NCI-H2196 treated with DMSO at 0.1 percent for 48 hours (cell line): Measurements from ENCODE around the gene RAPGEF1.
A peak's percentile ranks its signal among the peaks of the same experiment; 100 is the strongest.
"Not testable (repeated sequence)": the region's sequence is repeated elsewhere in the genome, so short reads cannot be mapped to it uniquely, and the experiment has no call there.

Experiments
- DNase-seq: peaks from one replicate; lab custom pipeline; 2025; ENCODE audit not compliant: unreplicated experiment; lab: John Stamatoyannopoulos, UW

The RAPGEF1 gene

DNA sequence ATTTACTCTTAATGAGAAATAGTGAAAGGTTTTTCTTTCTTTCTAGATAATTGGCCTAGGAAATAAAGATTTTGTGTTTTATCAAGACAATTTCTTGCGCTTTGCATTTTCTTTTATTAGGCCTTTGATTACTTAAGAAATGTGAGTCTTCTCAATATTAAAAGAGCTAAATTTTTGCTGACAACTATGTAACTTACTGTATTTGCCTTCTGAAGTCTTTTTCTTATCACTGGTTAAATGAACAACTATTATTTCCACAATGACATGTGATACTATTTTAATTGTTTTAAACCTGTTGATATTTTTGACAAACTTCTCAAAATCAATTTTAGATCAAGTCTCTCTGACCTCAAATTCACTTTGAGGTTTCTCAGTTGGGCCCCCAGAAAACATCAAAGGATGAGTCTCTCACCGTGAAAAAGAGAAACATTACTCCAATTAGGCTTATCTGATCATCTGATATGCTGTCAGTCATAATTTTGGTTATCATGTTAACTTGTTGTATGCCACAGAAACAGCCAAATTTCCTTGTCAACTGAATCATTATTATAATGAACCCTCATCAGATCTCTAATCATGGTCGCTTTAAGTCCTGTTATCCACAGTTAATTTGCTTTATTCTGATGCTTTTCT lies 48.8 kb downstream of the RAPGEF1 start:
- DNase-seq = no peak

DNA sequence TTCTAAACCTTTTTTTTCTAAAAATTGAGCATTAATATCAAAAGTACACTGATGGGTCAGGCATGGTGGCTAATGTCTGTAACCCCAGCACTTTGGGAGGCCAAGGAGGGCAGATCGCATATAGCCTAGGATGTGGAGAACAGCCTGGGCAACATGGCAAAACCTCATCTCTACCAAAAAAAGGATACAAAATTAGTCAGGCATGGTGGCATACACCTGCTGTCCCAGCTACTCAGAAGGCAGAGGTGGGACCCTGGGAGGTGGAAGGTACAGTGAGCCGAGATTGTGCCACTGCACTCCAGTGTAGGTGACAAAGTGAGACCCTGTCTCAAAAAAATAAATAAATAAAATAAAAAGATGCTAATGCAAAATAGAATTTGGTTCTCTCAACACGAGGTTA lies 49.4 kb downstream of the RAPGEF1 start:
- DNase-seq = no peak

DNA sequence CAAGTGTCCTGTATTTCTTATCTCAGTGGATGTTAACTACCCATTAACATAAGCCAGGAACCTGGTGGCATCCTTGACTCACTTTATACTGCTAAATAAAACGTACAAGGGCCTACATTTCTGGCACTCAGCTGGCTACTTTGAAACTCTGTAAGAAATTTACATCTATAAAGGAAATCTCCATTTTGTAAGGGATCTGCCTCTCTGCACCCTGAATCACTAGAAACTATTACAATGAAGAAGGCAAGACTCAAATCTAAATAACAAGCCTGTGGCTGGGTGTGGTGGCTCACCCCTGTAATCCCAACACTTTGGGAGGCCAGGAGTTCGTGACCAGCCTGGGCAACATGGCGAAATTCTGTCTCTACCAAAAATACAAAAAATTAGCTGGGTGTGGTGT lies 51.5 kb downstream of the RAPGEF1 start:
- no peak for DNase-seq

DNA sequence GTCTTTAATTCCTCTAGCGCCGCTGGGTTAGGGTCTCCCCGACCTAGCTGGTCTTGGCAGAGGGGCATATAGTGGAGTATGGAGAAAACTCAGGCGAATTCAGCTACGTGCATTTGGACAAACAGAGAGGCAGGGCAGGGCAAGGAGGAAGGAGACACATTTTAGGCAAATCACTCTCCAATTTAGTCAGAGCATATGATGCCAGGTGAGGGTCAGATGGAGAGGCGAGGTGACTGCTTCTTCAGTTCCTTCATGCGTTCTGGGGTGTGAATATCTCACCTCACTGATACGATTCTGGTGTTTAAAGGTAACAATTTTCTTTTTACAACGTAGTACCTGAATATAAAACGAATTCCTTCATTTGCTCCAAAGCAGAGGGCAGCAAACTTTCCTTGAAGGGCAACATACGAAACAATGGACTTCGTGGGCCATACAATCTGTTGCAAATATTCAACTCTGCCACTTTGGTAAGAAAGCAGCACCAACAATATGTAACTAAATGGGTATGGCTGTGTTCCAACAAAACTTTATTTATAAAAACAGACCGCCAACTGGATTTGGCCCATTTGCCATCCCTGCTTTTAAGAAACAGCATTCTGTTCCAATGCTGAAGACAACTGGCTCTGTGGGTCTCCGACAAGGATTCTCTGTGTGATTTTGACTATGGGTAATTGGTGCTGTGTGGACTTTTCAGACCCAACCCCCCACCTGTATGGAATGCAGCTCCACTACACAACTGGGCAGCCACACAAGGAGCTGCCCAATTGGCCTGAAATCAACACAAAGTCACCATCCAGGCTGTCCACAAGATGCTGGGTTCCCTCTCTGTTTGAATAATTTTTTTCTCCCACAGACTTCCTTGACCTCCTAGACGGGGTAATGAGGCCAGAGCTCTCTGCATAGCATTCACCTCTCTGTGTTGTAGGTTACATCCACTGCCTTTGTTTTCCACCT lies 53.8 kb downstream of the RAPGEF1 start:
- no peak for DNase-seq

DNA sequence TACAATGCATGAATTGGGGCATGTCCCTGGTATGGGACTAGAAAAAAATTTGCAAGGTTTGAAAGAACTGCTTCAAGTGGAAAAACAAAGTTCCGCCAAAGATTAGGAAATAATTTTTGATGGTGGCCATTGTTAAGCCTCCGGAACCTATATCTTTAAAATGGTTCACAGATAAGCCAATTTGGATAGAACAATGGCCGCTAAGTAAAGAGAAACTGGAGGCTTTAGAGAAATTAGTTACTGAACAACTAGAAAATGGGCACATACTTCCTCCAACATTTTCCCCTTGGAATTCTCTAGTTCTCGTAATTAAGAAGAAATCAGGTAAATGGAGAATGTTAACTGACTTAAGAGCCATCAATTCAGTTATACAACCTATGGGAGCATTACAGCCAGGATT lies 56.8 kb downstream of the RAPGEF1 start:
- DNase-seq = not testable (repeated sequence)

DNA sequence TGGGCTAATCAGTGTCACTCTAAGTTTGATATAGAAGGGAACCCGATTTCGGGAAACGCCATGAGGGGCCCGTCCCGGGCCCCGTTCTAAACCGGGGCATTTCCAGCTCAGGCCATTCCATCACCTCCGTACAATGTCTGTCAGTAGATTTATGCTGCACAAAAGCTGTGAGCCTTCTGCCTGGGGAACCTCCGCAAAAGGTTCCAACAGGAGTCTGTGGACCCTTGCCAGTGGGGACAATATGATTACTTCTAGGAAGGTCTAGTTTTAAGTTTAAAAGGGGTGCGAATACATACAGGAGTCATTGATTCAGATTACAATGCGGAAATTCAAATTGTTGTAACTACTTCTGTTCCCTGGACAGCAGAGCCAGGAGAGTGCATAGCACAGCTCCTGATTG lies 57.6 kb downstream of the RAPGEF1 start:
- DNase-seq = no peak

DNA sequence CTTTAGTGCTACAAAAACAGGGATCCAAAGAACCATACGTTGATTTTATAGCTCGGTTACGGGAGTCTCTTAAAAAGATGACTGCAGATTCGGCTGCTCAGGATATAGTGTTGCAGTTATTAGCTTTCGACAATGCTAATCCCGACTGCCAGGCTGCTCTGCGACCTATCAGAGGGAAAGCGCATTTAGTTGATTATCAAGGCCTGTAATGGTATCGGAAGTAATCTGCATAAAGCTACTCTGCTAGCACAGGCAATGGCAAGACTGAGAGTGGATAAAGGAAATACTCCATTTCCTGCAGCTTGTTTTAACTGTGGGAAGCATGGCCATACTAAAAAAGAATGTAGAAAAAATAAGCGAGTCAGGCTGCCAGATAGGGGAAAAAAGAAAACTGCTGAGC lies 58.0 kb downstream of the RAPGEF1 start:
- not testable (repeated sequence) for DNase-seq

DNA sequence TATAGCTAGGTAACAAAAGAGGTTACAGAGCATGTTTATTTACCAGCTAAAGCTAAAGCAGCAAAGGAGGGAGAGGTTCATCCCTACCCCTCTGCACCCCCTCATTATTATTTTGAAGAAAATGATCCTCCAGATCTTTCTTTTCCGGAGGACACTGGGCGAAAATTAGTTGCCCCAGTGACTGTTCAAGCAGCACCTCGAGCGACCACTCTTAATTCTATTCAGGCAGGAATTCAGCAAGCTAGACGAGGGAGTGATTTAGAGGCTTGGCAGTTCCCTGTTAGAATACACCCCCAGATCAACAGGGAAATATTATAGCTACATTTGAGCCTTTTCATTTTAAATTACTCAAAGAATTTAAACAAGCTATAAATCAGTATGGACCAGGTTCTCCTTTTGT lies 58.8 kb downstream of the RAPGEF1 start:
- DNase-seq = not testable (repeated sequence)

DNA sequence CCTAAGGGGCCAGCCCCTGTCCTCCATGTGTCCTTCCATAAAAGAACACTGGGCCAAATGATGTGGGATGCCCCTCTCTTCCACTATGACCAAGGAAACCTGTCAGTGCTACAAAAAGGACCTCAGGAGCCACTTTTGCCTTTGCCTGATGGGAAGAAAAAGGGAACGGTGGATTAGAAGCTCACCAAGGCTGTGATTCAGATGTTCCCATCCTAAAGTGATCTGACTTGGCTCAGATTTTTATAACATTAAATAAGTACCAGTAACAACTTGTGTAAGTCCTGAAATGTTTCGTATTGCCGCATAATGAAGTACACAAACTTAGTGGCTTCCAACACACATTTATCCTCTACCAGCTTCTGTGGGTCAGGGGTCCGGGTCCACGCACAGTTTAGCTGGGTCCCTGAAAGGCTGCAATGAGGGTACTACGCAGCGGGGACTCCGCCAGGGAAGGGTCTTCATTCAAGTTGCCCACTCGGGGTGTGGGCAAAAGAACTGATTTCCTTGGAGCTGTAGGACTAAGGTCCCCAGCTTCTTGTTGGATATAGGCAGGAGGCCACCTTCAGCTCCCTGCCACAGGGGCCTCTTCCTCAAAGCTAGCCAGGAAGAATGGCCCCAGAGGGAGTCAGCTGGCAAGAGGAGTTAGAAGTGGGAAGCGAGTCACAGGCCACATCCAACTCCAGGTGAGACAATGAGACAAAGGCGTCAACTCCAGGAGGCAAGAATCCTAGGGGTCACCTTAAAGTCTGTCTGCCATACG lies 60.4 kb downstream of the RAPGEF1 start:
- DNase-seq = no peak

DNA sequence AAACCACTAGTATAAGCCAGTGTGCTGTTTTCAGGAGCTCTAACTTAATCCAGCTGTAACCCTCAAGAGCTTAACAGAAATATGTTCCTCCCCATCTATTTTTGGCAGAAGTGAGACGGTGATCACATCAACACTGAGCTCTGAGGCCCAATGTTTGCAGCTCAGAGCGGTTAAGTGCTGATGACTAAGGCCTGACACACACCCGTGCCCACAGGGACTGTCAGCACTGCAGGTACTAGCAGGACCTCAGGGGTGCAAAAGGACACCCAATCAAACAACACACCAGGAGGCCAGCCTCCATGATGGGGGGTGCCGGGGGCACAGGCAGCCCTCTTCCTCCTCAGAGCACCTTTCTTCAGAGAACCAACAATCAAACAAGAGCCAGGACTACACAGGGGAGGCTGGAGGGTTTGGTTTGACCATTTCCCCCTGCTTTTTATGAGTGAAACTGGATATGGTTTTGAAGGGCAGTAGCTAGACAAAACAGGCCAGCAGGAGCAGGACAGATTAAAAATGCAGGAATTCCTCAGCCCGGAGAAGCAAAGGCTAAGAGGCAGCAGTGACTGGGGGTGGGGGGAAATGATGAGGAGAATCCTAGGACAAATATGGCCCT lies 61.3 kb downstream of the RAPGEF1 start:
- peak; percentile 75 for DNase-seq

DNA sequence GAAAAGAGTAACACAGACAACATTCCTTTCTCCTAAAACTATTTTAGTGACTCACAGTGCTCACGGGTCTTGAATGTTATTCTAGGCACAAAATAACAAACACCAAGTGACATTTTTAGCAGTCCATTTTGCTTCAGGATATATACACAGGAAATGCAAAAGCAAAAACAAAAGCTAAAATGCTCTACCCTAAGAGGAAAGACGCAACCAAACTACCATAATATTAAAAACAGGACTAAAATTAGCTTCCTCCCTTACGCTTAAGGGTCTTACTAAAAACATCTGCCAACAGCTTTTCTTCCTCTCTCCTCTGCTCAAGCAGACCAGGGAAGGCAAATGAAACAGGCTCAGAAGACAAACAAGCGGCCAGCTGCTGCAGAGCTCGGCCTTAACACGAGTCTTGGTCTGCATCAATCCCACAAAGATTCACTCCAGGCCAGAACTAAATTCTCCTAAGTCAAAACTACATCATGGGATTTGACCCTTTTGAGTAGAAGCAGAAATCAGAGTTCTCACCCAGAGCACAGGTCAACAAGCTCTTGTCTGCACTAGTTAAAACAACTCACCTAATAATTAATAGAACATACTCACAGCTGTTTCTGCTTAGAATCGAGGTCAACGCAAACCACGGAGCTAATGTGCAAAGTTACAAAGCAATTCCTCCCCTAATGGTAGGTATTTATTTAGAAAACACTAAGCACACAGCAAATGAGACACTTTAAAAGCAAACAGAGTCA lies 62.3 kb downstream of the RAPGEF1 start:
- DNase-seq = no peak

DNA sequence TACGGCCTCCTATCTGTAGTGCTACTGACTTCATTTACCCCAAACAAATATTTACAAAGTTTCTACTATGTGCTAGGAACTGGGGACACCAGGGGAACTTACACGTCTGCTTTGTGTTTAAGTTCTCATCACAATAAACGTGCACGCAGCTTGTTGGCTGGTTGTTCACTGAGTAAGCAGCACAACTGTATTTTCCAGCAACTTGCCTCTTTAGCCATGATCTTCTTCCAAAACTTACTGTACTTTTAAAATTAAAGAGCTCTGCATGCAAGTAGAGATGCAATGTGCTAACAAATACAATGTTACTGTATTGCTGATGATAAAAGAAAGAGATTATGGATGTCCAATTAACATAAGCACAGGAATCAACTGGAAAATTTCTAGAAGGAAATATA lies 62.8 kb downstream of the RAPGEF1 start:
- DNase-seq = no peak

DNA sequence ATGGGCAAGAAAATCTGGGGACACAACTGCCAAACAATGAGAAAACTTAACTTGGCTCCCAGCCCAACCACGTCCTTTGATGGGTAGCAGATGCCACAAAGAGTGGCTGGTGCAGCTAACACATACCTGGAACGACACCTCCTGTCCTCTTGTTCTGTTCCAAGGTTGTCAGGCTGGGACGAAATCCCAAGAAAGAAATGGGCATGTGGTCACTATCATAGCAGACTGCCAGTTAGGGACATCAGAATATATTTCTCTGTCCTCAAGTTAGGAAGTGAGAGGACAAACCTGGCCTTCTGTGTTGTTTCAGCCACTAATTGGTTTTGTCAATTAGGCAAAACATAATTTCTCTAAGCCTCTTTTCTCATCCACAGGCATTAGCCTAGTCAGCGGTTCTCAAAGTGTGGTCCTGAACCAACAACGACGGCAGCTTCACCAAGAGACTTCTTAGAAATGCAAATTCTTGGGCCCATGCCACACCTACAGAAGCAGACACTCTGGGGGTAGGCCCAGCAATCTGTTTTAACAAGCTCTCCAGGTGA lies 63.4 kb downstream of the RAPGEF1 start:
- DNase-seq = no peak

DNA sequence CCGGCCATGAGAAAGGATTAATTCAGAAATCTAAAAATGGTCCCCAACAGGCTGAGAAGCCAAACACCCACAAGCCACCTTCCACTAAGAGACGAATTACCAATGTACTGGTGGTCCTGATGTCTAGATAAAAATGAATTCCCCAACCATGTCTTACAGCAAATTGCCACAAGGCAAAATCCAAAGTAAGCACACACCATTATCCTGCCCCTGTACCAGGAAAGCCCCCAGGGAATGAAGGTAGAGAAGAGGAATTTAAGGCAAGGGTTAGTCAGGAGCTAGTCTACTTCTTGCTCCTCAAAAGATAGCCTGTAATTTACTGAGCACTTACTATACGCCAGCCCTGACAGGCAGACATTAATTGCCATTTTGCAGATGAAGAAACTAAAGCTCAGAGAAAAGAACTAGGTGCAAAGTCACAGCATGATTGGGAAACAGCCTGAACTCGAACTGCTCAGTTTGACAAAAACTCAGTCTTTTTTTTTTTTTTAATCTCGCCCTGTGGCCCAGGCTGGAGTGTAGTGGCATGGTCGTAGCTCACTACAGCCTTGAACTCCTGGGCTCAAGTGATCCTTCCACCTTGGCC lies 64.3 kb downstream of the RAPGEF1 start:
- no peak for DNase-seq

DNA sequence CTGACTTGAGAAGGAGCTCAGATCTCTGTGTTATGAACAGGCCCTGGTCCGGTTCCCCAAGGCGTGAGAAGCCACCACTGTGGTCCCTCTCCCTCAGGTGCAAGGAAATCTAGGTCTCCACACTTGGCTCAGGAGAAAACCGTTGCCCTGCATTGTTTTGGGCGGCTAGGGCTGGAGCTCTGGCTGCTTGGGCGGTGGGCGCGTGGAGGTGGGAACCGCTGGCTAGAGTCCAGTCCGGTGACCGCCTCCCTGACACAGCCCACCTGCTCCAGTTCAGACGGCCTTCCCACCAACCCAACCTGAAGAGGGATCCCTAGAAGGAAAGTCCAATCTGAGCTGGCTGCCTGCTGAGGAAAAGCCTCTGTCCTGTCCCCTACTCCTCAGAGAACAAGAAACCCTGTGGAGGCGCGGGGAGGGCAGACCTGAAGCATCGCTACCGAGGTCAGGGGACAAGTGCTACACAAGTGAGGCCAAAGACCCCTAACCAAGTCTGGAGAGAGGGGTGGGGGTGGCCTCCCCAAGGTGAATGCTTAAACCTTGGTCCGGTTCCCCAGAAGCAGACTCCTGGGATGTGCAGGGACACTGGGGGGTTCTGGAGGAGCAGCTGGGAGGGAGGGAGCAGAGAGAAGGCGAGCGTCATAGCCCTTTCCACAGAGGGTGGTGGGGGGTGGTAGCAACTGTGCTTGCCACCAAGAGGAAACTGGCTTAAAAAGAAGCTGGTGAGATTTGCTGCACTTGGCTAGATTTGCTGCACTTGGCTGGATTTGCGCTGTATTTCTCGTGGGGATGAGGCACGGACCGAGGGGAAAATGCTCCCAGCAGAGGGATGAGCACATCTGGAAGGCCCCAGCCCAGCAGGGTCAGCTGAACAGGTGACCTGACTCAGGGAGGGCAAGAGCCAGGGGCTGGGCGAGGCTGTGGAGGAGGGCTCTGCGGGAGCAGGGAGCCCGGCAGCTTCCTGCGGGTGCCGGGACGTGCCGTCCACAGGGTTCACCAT lies 65.2 kb downstream of the RAPGEF1 start:
- no peak for DNase-seq

DNA sequence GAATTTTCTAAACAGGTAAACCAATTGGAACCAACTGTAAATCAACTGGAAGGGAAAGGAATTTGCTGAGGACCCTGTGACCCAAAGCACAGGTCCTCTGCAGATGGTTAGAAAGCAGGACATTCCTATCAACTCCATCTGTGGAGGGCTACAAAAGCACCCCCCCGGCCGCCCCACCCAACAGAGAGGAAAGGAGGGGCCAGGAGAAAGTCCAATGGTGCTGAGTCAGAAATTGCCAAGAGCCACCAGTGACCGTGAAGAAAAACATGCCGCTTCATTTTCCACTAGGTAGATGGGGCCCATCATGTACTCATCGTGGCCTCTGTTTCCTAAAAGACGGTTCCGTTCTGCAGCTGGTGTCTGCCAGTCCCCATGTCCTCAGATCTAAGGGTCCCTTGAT lies 66.3 kb downstream of the RAPGEF1 start:
- DNase-seq = no peak

DNA sequence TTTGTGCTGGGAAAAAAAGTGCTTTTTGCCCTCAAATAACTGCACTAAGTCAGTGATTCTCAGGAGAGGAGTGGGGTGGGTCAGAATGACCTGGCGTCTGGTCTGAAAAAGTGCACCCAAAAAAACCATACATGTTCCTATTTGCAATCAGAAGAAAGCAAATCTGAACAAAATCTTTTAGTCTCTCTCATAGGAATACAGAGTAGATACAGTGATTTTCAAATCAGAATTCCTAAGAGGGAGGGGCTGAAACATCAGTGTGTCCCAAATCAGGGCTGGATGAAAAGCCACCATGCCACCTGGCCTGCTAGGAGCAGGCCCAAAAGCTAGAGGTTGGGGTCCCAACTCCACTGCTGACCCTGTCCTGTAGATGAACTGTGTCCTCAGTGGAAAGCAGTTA lies 66.8 kb downstream of the RAPGEF1 start:
- no peak for DNase-seq

DNA sequence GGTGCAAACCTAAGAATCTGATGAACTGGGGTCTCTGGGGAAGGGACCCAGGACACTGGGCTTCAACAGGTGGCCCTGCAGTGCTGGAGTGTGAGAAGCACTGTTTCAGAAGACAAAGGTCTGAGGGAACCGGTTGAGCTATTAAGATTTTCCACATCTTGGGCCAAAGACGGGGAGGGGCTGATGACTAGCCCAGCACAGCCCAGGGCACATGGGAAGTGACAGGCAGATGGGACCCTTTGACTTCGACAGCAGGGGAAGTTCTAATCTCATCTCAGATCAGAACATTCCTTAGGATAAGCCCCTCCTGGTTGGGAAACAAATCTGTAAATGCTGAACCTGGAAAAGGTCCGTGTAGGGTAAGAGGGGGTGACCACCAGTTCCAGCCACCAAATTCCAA lies 67.4 kb downstream of the RAPGEF1 start:
- no peak for DNase-seq

DNA sequence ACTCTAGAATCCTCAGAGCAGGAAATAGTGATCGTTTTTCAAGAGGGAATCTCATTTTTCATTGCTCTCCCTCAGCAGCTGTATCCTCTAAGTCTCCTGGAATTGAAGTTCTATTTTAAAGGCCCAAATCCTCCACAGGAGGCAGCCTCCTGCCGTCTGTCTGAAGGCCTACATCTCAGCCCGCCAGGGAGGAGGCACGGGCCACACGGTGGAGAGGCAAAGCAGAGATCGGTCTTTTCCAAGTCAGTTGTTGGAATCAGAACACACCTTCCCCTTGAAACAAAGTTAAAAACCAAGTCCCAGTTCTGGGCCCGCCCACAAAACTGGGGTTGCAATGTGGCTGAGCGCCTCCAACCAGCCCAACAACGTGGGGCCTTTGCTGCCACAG lies 68.7 kb downstream of the RAPGEF1 start:
- no peak for DNase-seq
